AG04449 (cell line): Measurements from ENCODE around the gene ENOSF1.

ENCODE experiments used
- CTCF ChIA-PET: fragments of 350-600 bp; formaldehyde crosslinking; extraction: SDS; loops from one replicate; lab custom pipeline; 2021; ENCODE audit warnings: antibody characterized with exemption; lab: Yijun Ruan, JAX
- POLR2A ChIA-PET: fragments of 400-600, 350-600 bp; formaldehyde crosslinking; extraction: SDS; loops from one replicate; lab custom pipeline; 2020; ENCODE audit warnings: antibody characterized with exemption, inconsistent platforms; lab: Yijun Ruan, JAX
- DNase-seq: peaks from one replicate; pipeline ENCODE4 v3.0.0-alpha.2; 2010; ENCODE audit warnings: low read depth, low spot score
- H3K4me3 ChIP-seq: 2 replicates; pipeline ENCODE4 v1.5.1; 2011; ENCODE audit warnings: low read depth, mild to moderate bottlenecking, control low read depth, low read length
- TF ChIP-seq, protein P1 (sequence below): IDR thresholded peaks from one replicate; pipeline ENCODE4 v1.5.1; 2011; ENCODE audit warnings: mild to moderate bottlenecking, moderate library complexity, low read length, control low read depth, inconsistent platforms; ENCODE audit not compliant: insufficient read depth; ENCODE audit errors: missing control alignments

ENOSF1 gene

DNA sequence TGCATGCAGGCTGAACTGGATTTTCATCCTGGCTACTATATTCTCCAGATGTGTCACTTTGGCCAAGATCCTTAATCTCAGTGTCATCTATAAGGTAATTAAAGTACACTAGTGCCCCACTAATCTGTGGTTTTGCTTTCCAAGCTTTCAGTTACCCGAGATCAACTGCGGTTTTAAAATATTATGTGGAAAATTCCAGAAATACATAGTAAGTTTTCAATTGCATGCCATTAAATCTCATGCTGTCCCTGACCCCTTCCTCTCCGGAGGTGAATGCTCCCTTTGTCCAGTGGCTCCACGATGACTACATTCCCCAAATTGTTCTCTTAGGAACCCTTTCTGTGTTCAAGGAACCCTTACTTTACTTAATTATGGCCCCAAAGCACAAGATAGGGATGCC, 60.3 kb downstream of the ENOSF1 start:
- TF ChIP-seq, protein P1, sequence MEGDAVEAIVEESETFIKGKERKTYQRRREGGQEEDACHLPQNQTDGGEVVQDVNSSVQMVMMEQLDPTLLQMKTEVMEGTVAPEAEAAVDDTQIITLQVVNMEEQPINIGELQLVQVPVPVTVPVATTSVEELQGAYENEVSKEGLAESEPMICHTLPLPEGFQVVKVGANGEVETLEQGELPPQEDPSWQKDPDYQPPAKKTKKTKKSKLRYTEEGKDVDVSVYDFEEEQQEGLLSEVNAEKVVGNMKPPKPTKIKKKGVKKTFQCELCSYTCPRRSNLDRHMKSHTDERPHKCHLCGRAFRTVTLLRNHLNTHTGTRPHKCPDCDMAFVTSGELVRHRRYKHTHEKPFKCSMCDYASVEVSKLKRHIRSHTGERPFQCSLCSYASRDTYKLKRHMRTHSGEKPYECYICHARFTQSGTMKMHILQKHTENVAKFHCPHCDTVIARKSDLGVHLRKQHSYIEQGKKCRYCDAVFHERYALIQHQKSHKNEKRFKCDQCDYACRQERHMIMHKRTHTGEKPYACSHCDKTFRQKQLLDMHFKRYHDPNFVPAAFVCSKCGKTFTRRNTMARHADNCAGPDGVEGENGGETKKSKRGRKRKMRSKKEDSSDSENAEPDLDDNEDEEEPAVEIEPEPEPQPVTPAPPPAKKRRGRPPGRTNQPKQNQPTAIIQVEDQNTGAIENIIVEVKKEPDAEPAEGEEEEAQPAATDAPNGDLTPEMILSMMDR: no peak
- POLR2A ChIA-PET: no interaction called here
- DNase-seq: no peak
- no peak overlapping the region for H3K4me3 ChIP-seq
- CTCF ChIA-PET: interaction anchor here (0.9 kb wide), 2 partner anchors 12 to 27 kb away, joined by 3 read pairs; no protein-coding TSS in a partner anchor

GRCh38 chr18:650428-650858, 62.0 kb downstream of the ENOSF1 start:
- TF ChIP-seq, protein P1: no peak
- DNase-seq: no peak
- ChIA-PET CTCF (interaction anchor here (1.0 kb wide), 1 partner anchor 26 kb away, joined by 4 read pairs; no protein-coding TSS in a partner anchor), POLR2A (no interaction called here)
- H3K4me3 ChIP-seq: no peak overlapping the region

- TF ChIP-seq, protein P1: no peak
- POLR2A ChIA-PET: no interaction called here
These were observed 63.1 kb downstream of the ENOSF1 start for GRCh38 chr18:649341-649740.

GRCh38 chr18:647304-647703, 65.1 kb downstream of the ENOSF1 start:
- POLR2A ChIA-PET: no interaction called here
- CTCF ChIA-PET: interaction anchor here (1.5 kb wide), 1 partner anchor 15 kb away, joined by 4 read pairs; no protein-coding TSS in a partner anchor
- DNase-seq: no peak
- TF ChIP-seq, protein P1: no peak
- H3K4me3 ChIP-seq: no peak overlapping the region

More at GRCh38 chr18:649341-649740, 63.1 kb downstream of the ENOSF1 start:
- no peak for DNase-seq
- no peak overlapping the region for H3K4me3 ChIP-seq
- CTCF ChIA-PET: interaction anchor here (1.2 kb wide), 1 partner anchor 181 kb away, joined by 4 read pairs; no protein-coding TSS in a partner anchor

GRCh38 chr18:644395-645004, 67.9 kb downstream of the ENOSF1 start:
- H3K4me3 ChIP-seq: no peak overlapping the region
- no peak for DNase-seq
- CTCF ChIA-PET: interaction anchor here (1.1 to 2.3 kb wide), 3 partner anchors 20 to 195 kb away, joined by 4 to 12 read pairs (median 7); no protein-coding TSS in a partner anchor
- POLR2A ChIA-PET: no interaction called here
- TF ChIP-seq, protein P1: no peak

DNA sequence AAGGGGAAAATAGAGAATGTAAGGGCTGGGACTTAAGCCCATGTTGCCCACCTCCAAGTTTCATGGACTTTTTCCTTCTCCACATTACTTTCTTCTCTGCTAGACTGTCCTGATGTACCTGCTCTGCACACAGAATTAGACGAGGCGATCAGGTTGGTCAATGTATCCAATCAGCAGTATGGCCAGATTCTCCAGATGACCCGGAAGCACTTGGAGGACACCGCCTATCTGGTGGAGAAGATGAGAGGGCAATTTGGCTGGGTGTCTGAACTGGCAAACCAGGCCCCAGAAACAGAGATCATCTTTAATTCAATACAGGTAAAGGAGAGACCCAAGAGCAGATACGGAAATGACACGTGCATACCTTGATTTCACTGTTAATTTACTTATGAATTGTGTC, 71.2 kb downstream of the ENOSF1 start:
- DNase-seq: no peak
- no peak overlapping the region for H3K4me3 ChIP-seq
- CTCF ChIA-PET: interaction anchor here (1.8 to 2.2 kb wide), 3 partner anchors 16 to 190 kb away, joined by 5 to 15 read pairs (median 13); no protein-coding TSS in a partner anchor
- TF ChIP-seq, protein P1: no peak
- POLR2A ChIA-PET: no interaction called here
